ENCODE data around the gene RAB20.
A peak's percentile ranks its signal among the peaks of the same experiment; 100 is the strongest.
"Not testable (repeated sequence)": the region's sequence is repeated elsewhere in the genome, so short reads cannot be mapped to it uniquely, and the experiment has no call there.

RAB20 gene, protein sequence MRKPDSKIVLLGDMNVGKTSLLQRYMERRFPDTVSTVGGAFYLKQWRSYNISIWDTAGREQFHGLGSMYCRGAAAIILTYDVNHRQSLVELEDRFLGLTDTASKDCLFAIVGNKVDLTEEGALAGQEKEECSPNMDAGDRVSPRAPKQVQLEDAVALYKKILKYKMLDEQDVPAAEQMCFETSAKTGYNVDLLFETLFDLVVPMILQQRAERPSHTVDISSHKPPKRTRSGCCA

DNA sequence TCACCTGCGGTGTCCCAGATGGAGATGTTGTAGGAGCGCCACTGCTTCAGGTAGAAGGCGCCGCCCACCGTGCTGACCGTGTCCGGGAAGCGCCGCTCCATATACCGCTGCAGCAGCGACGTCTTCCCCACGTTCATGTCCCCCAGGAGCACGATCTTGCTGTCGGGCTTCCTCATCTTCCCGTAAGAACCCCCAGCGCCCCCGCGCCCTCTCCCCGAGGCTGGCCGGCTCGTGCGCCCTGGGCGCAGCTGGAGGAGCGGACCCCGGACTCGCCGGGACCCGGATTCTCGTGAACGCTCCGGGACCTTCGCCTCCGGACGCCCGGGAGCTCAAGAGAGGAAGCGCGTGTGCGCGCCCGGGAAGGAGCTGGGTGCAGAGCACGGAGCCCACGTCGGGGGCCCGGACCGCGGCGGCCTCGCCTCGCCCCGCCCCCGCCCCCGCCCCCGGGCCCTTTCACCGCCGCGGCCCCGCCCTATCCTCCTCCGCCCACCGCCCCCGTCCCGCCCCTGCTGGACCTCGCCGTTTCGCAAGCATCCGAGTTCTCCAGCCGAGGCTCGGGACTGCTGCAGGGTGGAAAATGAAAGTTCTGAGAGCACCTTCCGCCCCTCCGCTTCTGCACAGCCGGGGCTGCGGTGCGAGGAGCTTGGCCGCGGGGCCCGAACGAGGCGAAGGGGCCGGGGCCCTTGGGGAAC, at the start of gene RAB20:
RAB20 (minus strand) TSS at position 379 of the 692 bp plus-strand sequence; CDS start at position 176, 203 bp downstream.
- DNase-seq: peak; percentile 38

DNA sequence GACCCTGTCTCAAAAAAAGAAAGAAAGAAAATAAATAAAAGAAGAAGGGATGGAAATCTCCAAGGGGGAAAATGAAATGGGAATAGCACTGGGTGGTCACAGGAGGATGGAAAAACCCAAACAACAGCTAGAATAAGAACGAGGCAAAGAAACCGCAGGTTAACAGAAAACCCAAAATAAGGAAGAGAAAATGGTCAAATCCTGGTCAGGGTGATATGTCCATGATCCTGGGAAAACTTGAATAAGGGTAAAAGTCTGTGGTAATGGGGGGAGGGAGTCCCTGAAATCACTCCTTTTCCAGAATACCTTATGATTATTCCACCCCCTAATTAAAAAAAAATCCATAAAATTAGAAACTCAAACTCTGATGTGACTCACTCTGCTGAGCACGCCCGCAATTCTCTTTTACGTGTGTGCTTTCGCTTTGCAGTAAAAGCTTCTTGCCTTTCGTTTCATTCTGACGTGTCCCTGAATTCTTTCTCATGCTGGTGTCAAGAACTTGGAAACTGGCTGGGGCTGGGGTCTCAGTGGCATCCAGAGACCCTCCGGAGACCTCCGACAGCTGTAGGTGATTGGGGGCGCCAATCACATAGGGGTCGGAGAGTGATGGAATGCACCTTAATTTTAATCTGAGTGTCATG, 49.6 kb upstream of the RAB20 start:
- DNase-seq: no peak

DNA sequence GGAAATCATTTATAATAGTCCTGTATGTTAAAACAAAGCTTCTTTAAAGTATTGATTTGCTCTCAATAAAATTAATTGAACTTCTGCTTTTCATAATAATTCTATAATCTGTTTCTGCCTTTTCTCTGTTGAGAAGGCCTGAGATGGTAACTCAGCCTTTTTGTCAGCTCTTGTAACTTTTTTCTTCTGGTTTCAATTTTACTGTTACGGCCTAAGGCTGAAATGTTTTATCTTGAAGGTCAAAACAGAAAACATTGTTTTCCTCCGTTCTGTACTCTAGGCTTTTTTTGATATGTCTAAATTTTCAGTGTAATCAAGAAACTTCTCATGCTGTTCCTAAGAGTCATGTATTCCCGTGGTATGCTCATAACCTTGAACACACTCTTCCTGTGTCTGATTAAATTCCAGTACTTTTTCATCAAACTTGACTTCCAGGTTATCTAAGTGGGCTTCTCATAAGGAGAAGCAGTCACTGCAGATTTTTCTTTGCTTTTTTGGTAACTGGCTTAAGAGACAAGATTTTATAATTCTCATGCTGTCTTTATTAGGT, 46.2 kb upstream of the RAB20 start:
- no peak for DNase-seq

DNA sequence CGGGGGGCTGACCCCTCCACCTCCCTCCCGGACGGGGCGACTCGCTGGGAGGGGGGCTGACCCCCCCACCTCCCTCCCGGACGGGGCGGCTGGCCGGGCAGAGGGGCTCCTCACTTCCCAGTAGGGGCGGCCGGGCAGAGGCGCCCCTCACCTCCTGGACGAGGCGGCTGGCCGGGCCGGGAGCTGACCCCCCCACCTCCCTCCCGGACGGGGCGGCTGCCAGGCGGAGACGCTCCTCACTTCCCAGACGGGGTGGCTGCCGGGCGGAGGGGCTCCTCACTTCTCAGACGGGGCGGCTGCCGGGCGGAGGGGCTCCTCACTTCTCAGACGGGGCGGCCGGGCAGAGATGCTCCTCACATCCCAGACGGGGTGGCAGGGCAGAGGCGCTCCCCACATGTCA, 44.8 kb upstream of the RAB20 start:
- not testable (repeated sequence) for DNase-seq

DNA sequence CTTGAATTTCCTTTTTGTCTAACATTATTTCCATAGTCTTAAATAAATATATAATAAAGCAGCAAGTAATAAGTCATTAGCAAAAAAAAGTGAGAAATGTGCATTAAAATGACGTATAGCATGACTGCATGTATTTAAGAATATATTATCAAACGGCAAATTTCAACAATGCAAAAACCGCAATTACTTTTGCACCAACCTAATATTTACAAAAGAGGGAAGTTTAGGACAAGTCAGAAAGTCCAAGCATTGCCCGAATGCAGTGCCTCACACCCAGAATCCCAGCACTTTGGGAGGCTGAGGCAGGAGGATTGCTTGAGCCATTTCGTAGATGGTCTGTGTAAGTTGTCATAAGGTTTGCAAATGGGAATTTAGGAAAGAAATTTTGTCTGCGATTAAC, 43.6 kb upstream of the RAB20 start:
- DNase-seq: no peak

DNA sequence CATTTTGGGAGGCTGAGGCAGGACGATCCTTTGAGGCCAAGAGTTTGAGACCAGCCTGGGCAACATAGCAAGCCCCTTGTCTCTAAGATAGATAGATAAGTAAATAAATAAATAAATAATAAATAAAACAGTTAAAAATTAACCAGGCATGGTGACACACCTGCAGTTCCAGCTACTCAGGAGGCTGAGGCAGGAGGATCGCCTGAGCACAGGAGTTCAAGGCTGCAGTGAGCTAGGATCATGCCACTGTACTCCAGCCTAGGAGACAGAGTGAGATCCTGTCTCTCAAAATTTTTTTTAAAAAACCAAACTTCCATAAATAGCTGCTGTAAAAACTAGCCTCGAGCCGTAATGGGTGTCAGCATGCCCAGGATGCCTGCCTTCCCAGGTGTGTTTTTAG, 39.5 kb upstream of the RAB20 start:
- no peak for DNase-seq

DNA sequence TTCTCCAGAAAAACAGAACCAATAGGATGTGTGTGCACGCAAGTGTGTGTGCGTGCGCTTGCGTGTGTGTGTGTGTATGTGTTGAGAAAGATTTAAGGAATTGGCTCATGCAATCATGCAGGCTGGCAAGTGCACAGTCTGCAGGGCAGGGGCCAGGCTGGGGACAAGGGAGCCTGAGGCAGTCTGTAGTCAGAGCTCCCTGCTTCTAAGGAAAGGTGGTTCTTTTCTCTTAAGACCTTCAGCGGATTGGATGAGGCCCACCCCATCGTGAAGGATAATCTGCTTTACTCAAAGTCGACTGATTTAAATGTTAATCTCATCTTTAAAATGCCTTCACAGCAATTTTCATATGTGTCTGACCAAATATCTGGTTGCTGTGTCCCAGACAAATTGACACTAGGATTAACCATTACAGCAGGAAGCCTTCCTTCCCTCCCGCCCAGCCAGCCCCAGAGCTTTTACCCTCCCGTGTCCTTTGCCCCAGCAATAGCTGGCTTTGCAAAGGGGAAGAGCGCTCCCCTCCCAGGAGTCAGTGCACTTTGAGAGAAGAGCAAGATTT, 38.8 kb upstream of the RAB20 start:
- DNase-seq: no peak

DNA sequence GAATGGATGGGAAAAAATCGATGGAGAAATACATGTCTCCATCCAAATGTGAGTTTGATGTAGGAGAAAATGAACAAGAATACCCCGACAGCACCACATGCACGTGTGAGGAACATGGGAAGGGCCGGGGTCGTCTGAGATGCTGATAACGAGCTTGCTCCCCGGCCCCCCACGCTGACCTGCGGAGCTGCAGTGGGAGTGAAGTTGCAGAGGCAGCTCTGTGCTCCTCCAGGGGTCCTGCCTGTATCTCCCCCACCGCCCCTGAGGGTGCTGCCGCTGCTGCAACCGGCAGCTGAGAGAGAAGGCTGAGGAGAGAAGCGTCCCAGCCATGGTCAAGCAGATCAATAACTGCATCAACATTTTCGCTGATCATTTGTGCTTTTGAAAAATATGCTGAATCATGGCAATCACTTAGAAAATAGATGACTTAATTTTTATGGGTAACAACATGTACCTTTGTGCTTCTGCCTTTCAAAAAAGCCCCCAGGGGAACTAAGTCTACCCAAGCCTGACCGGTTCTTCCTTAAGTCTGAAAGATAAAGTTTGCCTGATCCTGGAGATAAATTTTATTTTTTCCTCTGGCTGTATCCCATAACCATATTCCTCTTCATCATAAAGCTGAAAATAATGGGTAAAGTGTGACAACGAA, 35.6 kb upstream of the RAB20 start:
- no peak for DNase-seq

DNA sequence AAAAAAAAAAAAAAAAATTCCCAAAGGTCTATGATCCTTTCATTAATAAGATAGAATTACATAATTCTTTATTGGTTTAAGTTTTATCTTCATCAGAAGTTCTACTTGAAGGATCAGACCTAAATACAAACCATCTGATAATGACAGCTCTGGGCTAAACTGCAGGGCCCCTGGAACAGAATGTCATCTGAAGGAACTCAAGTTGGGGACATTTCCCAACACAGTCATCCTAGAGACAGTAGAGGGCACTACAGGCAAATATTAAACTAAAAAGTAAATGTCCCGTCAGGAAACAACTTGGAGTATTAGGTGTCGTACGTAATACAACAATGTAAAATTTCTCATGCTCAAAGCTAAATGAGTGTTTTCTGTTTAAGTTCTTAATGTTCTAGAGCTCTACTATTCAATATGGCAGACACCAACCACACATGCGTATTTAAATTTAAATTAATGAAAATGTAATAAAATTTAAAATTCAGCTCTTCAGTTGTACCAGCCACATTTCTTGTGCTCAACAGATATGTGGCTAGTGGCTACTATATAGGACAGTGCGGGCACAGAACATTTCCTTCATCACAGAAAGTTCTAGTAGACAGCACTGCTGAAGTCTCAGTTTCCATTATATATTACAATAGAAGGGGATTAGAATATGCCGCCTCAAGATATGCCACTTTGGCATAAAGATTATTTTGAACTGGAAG, 32.1 kb upstream of the RAB20 start:
- DNase-seq: peak; percentile 56

DNA sequence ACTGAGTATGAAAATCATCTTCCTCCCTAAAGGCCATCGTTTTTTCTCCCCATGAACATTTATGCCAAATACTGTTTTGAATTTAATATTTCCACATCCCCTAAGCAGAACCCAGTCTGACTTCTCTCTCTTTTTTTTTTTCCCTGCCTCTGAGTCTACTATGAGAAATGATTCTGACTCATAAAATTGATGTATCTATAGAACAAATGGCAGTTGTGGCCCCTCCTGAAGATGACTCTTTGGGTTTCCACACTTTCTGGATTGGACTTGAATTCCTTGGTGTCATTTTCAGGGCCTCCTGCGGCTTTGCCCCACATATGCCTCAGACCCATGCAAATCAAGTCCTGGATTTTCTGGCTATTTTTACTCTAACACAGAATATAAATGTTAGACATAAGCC, 31.1 kb upstream of the RAB20 start:
- no peak for DNase-seq

DNA sequence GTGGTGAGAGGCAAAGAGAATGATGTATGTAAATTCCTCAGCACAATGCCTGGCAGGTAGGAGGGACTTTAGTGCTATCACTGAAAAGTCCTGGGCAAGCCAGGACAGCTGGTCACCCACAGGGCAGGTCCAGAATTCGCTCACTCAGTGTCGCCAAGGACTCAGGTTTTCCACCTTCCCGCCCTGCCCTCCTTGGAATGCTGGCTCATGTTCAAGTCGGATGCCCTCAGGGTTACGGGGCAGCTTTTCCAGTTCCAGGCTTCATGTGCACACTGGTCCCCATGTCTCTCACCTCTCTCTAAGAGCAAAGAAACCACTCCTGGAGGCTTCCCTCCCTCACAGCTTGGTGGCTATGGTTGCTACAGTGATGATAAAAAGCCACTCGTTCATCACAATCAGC, 29.1 kb upstream of the RAB20 start:
- no peak for DNase-seq

DNA sequence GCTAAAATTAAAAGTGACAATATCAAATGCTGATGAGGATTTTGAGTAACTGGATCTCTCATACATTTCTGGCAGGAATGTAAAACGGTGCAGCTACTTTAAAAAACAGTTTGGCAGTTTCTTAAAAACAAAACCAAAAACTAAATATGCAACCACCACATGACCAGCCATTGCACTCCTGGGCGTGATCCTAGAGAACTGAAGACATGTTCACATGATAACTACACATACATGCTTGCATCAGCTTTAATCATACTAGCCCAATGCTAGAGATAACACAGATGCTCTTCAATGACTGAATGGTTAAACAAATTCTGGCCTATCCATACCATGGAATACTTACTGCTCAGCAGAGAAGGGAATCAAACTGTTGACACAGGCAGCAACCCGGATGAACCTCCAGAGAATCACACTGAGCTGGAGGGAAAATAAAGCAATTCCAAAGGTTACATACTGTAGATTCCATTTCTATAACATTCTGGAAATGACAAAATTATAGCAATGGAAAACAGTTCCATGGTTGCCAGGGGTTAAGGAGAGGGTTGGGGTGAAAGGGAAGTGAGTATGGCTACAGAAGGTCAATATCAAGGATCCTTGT, 28.4 kb upstream of the RAB20 start:
- no peak for DNase-seq

DNA sequence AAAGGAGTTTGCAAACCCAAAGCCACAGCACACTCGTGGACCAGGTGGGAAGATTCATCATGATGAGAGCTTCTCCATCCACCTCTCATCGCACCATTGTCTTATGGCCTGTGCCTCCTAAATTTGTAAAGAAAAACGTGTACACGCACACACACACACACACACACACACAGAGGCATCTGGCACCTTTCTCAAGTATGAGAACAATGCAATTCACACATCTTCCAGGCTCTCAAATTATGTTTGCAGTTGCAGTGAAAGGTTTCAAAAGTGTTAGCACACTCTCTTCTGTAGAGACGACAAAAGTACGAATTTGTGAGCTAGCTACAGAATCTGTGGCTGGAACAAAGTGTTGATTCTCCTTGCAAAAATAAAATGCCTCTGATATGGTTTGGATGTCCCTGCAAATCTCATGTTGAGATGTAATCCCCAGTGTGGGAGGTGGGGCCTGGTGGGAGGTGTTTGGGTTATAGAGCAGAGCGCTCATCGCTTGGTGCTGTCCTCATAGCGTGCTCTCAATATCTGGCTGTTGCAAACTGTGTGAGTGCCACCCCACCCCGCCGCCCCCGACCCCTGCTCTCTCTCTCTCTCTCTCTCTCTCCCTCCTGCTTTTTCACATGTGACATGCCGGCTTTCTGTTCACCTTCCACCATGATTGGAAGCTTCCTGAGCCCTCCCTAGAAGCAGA, 21.8 kb upstream of the RAB20 start:
- no peak for DNase-seq

DNA sequence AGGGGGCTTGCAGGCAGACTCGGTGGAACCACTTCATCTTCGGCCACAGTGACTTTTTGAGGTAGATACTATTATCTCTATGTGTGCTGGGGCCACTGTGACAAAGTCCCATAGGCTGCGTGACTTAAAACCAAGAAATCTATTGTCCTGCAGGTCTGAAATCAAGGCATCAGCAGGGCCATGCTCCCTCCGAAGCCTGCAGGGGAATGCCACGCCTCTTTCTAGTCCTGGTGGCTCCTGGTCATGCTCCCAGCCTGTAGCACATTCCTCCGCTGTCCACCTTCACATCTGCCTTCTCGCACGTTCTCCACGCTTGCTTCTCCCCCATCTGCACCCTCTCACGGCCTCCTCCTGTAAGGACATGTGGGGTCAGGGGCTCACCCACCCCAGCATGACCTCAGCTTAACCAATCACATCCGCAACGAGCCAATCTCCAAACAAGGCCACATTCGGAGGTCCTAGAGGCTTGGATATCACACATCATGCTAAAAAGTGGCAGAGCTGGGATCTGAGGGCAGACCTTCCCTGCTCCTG, 21.0 kb upstream of the RAB20 start:
- DNase-seq: no peak

DNA sequence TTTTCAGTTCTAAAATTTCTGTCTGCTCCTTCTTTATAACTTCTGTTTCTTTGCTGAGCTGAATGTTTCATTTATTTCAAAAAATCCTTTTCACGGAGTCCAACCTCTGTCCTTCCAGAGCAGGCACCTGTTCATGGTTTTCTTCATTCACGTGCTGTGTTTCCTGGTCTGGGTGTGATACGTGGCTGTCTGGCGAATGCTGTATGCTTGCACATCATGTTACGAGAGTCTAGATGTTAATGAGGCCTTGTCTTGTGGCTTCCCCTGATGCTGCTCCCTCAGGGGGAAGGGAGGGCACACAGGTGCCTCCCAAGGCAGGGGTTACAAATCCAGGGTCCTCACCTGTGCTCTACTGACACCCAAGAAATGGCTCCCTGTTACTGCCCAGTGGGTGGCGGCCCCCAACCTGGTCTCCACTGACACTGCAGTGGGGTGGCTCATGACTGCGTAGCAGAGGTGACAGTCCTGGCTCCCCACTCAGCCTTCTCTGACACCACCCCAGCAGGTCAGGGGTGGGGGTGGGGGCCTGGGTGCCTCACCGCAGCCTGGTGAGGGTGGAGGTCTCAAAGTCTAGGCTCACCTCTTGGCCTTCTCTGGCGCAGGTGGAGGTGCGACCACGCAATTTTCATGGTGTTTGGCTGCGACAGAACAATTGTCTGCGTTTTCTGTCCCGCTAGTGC, 20.1 kb upstream of the RAB20 start:
- no peak for DNase-seq

DNA sequence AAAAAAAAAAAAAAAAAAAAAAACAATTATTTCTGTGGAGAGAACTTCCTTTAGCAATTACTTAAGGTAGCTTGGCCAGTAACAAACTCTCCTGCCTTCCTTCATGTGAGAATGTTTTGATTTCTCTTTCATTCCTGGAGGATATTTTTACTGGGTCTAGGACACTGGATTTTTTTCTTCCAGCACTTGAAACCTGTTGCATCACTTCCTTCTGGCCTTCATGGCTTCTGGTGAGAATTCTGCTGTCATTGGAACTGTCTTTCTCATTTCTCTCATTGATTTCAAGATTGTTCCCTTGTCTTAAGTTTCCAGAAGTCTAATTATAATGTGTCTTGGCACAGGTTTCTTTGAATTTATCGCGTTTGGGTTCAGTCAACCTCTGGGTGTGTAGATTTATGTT, 19.3 kb upstream of the RAB20 start:
- DNase-seq: no peak

DNA sequence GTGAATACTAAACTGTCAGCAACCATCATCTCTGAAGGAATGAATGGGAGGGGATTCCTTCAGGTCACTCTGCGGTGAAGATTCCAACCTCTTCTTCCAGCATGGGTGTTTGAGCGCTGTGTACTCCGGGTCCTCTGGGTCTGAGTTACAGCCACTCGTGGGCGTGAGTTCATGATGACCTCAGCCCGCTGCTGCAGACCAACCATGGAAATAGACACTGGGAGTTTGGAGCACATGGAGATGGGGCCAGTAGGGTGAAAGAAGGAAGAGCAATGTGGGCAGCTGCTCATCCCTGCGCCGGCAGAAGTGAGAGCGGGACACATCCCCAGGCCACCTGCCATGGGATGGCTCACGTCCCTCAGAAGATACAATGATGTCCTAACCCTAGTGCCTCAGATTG, 16.8 kb upstream of the RAB20 start:
- no peak for DNase-seq

DNA sequence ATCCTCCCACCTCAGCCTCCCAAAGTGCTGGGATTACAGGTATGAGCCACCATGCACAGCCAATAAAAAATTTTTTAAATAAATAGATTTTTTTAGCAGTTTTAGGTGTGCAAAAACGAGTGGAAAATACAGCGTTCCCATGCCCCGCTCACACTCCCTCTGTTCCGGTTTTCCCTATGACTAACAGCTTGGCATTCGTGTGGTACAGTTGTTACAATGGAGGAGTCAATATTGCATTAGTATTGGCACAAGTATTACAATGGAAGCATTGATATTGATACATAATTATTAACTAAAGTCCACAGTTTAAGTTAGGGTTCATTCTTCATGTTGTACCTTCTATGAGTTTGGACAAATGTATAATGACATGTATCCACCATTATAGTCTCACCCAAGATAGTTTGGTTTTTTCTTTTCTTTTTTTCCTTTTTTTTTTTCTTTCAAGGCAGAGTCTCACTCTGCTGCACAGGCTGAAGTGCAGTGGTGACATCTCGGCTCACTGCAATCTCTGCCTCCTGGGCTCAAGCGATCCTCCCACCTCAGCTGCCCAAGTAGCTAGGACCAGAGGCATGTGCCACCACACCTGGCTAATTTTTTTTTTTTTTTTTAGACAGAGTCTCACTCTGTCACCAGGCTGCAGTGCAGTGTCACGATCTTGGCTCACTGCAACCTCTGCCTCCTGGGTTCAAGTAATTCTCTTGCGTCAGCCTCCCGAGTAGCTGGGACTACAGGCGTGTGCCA, 15.4 kb upstream of the RAB20 start:
- no peak for DNase-seq

DNA sequence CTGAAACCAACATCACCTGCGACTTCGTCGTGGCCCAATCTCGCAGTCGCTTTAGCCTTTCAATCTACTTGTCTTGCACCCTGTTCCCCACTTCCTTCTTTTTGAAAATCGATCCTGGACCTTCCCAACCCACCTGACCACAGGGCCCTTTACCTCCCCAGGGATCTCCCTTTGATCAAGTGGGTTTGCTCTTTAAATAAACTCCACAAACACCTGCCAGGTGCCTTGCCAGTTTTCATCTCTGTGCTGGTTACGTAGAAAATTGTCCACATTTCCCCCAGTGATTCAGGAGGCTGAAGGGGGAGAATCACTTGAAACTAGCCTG, 14.5 kb upstream of the RAB20 start:
- no peak for DNase-seq

All from COR-L47 (cell line).